ENCODE data around the gene CYRIA. TPM values are rescaled to one million over a fixed set of nuclear protein-coding genes. Genes with fewer than 3 reads are reported as not detected.

Gene CYRIA
- total RNA-seq, 4 donors from 2014 or later: 1.8 to 4.0 (median 3.7) TPM

GRCh38 chr2:16629770-16630169 is 35.9 kb downstream of the CYRIA start:
- Histone ChIP-seq H3K9me3 (no peaks in the 10 kb centered on the region), H3K27ac (no peak overlapping the region), H3K36me3 (no peaks in the 10 kb centered on the region), H3K27me3 (no peaks in the 10 kb centered on the region), H3K4me3 (no peak overlapping the region), H3K4me1 (peaks cover 26% of the 10 kb centered on the region)
- DNase-seq (ENCODE audit: low spot score in 2 of 2): no peak
- 94% methylated on average over 5 of the region's 6 CpGs for WGBS
- TF ChIP-seq EP300 (IDR thresholded peaks at IDR 0.05): no peak
- TF ChIP-seq POLR2A (IDR thresholded peaks at IDR 0.05): no peak
- no peak for TF ChIP-seq POLR2AphosphoS5 (IDR thresholded peaks at IDR 0.05)
- no peak for TF ChIP-seq CTCF (IDR thresholded peaks at IDR 0.05)

GRCh38 chr2:16629044-16629443 is 36.6 kb downstream of the CYRIA start:
- 87% methylated on average over 5 of the region's 5 CpGs for WGBS
- no peak for DNase-seq (ENCODE audit: low spot score in 2 of 2)
- no peaks in the 10 kb centered on the region for H3K9me3 ChIP-seq
- TF ChIP-seq POLR2AphosphoS5 (IDR thresholded peaks at IDR 0.05) (no peak), CTCF (IDR thresholded peaks at IDR 0.05) (no peak), POLR2A (IDR thresholded peaks at IDR 0.05) (no peak), EP300 (IDR thresholded peaks at IDR 0.05) (no peak)
- H3K36me3 ChIP-seq: no peaks in the 10 kb centered on the region
- H3K4me1 ChIP-seq: peaks cover 31% of the 10 kb centered on the region
- H3K27ac ChIP-seq: no peak overlapping the region
- H3K4me3 ChIP-seq: no peak overlapping the region
- no peaks in the 10 kb centered on the region for H3K27me3 ChIP-seq

GRCh38 chr2:16628314-16628713 is 37.3 kb downstream of the CYRIA start:
- Histone ChIP-seq H3K27me3 (no peaks in the 10 kb centered on the region), H3K4me1 (peaks cover 38% of the 10 kb centered on the region), H3K9me3 (no peaks in the 10 kb centered on the region), H3K27ac (no peak overlapping the region), H3K36me3 (no peaks in the 10 kb centered on the region), H3K4me3 (no peak overlapping the region)
- WGBS: 74% methylated on average over 6 of the region's 6 CpGs
- DNase-seq (ENCODE audit: low spot score in 2 of 2): no peak
- no peak for TF ChIP-seq POLR2A (IDR thresholded peaks at IDR 0.05)
- no peak for TF ChIP-seq CTCF (IDR thresholded peaks at IDR 0.05)
- no peak for TF ChIP-seq EP300 (IDR thresholded peaks at IDR 0.05)
- TF ChIP-seq POLR2AphosphoS5 (IDR thresholded peaks at IDR 0.05): no peak

- WGBS: 83% methylated on average over 6 of the region's 6 CpGs
- peaks cover 38% of the 10 kb centered on the region for H3K4me1 ChIP-seq
- DNase-seq (ENCODE audit: low spot score in 2 of 2): no peak
- no peaks in the 10 kb centered on the region for H3K27me3 ChIP-seq
- H3K9me3 ChIP-seq: no peaks in the 10 kb centered on the region
- H3K4me3 ChIP-seq: no peak overlapping the region
- no peaks in the 10 kb centered on the region for H3K36me3 ChIP-seq
- TF ChIP-seq POLR2A (IDR thresholded peaks at IDR 0.05): no peak
- TF ChIP-seq EP300 (IDR thresholded peaks at IDR 0.05): no peak
- no peak for TF ChIP-seq POLR2AphosphoS5 (IDR thresholded peaks at IDR 0.05)
- TF ChIP-seq CTCF (IDR thresholded peaks at IDR 0.05): no peak
- peak overlapping the region; percentile 54 for H3K27ac ChIP-seq
These were observed 38.5 kb downstream of the CYRIA start for GRCh38 chr2:16626997-16627605.

GRCh38 chr2:16626497-16626896 is 39.1 kb downstream of the CYRIA start:
- Histone ChIP-seq H3K27ac (peak overlapping the region; percentile 67), H3K27me3 (no peaks in the 10 kb centered on the region), H3K9me3 (no peaks in the 10 kb centered on the region), H3K4me1 (peaks cover 38% of the 10 kb centered on the region), H3K4me3 (no peak overlapping the region), H3K36me3 (no peaks in the 10 kb centered on the region)
- TF ChIP-seq CTCF (IDR thresholded peaks at IDR 0.05) (no peak), POLR2AphosphoS5 (IDR thresholded peaks at IDR 0.05) (no peak), POLR2A (IDR thresholded peaks at IDR 0.05) (no peak), EP300 (IDR thresholded peaks at IDR 0.05) (no peak)
- 85% methylated on average over 3 of the region's 3 CpGs for WGBS
- no peak for DNase-seq (ENCODE audit: low spot score in 2 of 2)

All from suprapubic skin (tissue), 4 donors.